Upper lobe of left lung (tissue), 4 donors: Measurements from ENCODE around the gene OPN5.

Experiments used
- POLR2A ChIP-seq, 4 donors: fragments of 450-650 bp; IDR thresholded peaks; one replicate each; pipeline ENCODE4 v1.5.1; 2016 to 2017; ENCODE audit warnings: antibody characterized with exemption in 4 of 4, mild to moderate bottlenecking in 2 of 4
- POLR2AphosphoS5 ChIP-seq, 2 donors: sonication (generic); formaldehyde crosslinking; IDR thresholded peaks; one replicate each; pipeline ENCODE4 v1.5.1; 2017; ENCODE audit warnings: antibody characterized with exemption in 2 of 2
- TF ChIP-seq, protein P1 (sequence below), 6 experiments: fragments of 450-650 bp in 4 of 6; fragments of 200-600 bp in 2 of 6; sonication (generic) in 2 of 6; IDR thresholded peaks; one replicate each; pipeline ENCODE4 v1.5.1; 2016 to 2019; ENCODE audit warnings: antibody characterized with exemption in 6 of 6

DNA sequence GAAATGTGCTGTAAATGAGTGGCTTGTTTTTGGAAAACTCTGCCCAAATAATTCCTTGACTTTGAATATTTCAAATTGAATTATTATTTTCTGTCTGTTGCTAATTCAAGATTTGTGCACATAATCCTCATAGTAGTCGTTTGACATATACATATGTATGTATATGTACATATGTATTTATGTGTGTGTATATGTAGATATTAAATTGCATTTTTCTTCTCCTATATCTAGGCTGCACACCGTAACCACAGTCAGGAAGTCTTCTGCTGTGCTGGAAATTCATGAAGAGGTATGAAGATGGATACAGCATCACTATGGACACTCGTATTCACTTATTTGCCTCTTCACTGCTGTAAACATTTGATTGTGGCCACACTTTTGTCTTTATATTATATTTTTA is 29.6 kb downstream of the OPN5 start:
- TF ChIP-seq, protein P1, sequence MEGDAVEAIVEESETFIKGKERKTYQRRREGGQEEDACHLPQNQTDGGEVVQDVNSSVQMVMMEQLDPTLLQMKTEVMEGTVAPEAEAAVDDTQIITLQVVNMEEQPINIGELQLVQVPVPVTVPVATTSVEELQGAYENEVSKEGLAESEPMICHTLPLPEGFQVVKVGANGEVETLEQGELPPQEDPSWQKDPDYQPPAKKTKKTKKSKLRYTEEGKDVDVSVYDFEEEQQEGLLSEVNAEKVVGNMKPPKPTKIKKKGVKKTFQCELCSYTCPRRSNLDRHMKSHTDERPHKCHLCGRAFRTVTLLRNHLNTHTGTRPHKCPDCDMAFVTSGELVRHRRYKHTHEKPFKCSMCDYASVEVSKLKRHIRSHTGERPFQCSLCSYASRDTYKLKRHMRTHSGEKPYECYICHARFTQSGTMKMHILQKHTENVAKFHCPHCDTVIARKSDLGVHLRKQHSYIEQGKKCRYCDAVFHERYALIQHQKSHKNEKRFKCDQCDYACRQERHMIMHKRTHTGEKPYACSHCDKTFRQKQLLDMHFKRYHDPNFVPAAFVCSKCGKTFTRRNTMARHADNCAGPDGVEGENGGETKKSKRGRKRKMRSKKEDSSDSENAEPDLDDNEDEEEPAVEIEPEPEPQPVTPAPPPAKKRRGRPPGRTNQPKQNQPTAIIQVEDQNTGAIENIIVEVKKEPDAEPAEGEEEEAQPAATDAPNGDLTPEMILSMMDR (IDR thresholded peaks at IDR 0.05): no peak
- no peak for TF ChIP-seq POLR2AphosphoS5 (IDR thresholded peaks at IDR 0.05)
- TF ChIP-seq POLR2A (IDR thresholded peaks at IDR 0.05): no peak
